Esophagus muscularis mucosa (tissue), 4 donors: ENCODE data around the gene DAPP1.

Experiments
- EP300 ChIP-seq: sonication (generic); formaldehyde crosslinking; IDR thresholded peaks from one replicate; pipeline ENCODE4 v1.6.1; 2017; ENCODE audit warnings: antibody characterized with exemption
- POLR2A ChIP-seq: fragments of 450-650 bp; IDR thresholded peaks from one replicate; pipeline ENCODE4 v1.6.1; 2017; ENCODE audit warnings: antibody characterized with exemption, moderate library complexity, mild to moderate bottlenecking, low read depth
- TF ChIP-seq, protein P1 (sequence below), 3 experiments: fragments of 200-600 bp in 2 of 3; fragments of 450-650 bp in 1 of 3; sonication (generic) in 2 of 3; IDR thresholded peaks; one replicate each; pipeline ENCODE4 v1.5.1; 2017 to 2019; ENCODE audit warnings: antibody characterized with exemption in 3 of 3, mild to moderate bottlenecking in 2 of 3, moderate library complexity in 1 of 3

DNA sequence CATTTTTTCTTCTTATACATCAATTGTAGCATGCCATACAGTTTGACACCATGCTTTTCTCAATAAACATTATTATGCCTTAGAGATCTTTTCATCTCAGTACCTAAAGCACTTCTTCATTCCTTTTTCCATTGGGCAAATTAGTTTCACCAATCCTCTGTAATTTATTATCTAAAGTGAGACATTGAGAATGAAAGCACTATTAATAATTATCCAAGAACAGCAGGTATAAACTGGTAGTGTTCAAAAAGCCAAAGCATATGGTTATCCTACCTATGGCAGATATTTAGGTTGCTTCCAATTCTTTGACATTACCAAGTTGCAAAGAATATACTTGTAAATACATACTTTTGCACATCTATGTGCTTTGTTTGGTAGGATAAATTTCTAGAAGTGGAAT is 62.0 kb downstream of the DAPP1 start:
- TF ChIP-seq POLR2A (no peak), EP300 (no peak)
- TF ChIP-seq, protein P1, sequence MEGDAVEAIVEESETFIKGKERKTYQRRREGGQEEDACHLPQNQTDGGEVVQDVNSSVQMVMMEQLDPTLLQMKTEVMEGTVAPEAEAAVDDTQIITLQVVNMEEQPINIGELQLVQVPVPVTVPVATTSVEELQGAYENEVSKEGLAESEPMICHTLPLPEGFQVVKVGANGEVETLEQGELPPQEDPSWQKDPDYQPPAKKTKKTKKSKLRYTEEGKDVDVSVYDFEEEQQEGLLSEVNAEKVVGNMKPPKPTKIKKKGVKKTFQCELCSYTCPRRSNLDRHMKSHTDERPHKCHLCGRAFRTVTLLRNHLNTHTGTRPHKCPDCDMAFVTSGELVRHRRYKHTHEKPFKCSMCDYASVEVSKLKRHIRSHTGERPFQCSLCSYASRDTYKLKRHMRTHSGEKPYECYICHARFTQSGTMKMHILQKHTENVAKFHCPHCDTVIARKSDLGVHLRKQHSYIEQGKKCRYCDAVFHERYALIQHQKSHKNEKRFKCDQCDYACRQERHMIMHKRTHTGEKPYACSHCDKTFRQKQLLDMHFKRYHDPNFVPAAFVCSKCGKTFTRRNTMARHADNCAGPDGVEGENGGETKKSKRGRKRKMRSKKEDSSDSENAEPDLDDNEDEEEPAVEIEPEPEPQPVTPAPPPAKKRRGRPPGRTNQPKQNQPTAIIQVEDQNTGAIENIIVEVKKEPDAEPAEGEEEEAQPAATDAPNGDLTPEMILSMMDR (IDR thresholded peaks at IDR 0.05) = no peak
